HUDEP-2 (cell line): ENCODE results near the gene BST2.
A peak's percentile ranks its signal among the peaks of the same experiment; 100 is the strongest.

Experiments
- DNase-seq, 76 experiments: peaks; one replicate each; lab custom pipeline; 2025; ENCODE audit not compliant: unreplicated experiment in 76 of 76; lab: John Stamatoyannopoulos, UW

BST2 gene

DNA sequence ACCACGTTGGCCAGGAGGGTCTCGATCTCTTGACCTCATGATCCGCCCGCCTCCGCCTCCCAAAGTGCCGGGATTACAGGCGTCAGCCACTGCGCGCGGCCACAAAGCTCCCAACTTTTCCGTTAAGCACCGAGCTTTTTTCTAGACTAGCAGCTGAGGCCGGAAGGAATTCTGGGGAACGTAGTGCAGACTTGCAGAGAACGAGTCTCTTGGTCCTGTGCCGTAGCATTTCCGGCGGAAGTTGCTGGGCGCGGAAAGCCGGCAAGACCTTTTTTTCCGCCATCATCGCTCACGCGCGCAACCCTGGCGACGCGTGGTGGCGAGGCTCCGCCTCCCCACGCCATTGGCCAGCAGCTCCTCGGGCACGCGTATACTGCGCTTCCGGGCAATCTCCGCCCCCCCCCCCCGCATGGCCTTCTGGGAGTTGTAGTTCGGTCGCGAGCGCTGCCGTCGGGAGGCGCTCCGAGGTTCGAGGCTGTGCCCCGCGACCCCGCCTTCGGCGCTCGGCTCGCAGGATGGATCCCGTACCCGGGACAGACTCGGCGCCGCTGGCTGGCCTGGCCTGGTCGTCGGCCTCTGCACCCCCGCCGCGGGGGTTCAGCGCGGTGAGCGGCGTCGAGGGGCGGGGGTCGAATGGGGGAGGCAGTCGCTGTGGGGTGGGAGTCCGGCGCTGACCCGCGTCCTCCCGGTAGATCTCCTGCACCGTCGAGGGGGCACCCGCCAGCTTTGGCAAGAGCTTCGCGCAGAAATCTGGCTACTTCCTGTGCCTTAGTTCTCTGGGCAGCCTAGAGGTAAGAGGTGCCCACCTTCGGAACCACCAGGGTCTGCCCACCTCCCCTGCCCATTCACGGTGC is 14.4 kb upstream of the BST2 start, which contains the start of gene MVB12A:
Gene MVB12A, plus strand, starts transcription at position 427 of the 854 bp plus-strand sequence. Its CDS starts 89 bp downstream, at position 516.
- peak in 75 of 76 experiments; percentile 56 to 100 (median 99) for DNase-seq

DNA sequence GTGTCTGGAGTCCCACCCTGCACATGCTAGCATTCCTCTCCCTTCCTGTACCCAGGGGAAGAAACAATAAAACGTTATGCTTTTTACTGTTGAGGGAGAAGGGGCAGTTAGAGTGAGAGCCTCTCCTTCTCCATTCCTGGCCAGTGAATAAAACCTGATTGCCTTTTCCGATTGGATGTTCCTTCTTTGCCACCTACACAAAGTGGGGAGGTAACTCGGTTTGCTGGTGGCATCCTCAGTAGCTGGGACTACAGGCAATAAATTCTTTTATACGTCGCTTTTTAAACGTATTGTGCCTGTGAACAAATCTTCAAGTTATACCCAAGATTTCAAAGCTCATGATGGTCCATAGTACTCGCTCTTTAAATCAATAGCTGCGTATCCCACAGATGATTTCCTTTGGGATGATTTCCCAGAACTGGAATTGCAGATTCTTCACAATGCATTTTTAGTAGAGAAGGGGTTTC is 13.8 kb upstream of the BST2 start:
- peak in 7 of 76 experiments; percentile 26 to 53 (median 31) for DNase-seq

DNA sequence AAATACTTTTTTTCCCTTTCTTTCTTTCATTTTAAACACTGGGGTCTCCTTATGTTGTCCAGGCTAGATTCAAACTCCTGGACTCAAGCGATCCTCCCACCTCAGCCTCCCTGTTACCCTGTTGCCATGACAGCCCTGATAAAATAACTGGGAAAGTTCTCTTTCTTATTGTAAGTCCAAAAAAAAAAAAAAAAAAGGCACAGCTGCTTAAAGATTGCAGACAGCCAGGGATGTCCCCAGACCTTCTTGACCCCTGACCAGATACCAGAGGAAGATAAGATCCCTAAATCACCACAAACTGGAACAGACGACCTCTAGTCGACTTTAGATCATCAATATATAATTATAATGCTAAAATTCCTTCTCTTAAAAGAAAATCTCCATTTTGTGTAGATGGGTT is 13.3 kb upstream of the BST2 start:
- DNase-seq: no peak

DNA sequence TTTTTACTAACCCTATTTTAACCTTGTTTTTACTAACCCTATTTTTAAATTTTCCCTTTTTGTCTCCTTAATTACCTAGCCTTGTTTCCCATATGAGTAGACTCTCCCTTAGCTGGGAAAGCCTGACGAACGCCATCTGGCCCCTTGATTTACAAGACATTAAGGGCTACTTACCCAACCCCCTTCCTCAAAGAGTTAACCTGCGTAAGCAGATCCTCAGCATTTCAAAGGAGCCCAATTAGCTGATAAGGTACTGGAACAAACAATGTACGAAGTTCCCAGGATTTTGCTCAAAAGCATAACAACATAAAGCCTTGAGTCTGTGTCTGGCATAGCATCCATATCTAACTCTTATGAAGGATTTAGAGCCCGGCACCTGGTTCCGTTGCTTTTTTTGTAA is 9.7 kb upstream of the BST2 start:
- DNase-seq: no peak

DNA sequence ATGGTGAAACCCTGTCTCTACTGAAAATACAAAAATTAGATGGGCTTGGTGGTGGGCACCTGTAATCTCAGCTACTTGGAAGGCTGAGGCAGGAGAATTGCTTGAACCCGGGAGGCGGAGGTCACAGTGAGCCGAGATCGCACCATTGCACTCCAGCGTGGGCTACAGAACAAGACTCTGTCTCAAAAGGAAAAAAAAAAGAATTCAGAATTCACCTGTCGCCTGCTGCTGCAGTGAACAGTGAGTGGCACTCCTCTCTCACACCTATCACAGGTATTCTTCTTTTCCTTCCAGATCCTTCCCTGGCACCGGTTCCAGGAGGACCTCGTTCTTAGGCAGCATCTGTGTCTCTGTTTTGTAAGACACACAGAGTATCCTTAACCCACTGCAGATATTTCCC is 8.7 kb upstream of the BST2 start:
- no peak for DNase-seq

DNA sequence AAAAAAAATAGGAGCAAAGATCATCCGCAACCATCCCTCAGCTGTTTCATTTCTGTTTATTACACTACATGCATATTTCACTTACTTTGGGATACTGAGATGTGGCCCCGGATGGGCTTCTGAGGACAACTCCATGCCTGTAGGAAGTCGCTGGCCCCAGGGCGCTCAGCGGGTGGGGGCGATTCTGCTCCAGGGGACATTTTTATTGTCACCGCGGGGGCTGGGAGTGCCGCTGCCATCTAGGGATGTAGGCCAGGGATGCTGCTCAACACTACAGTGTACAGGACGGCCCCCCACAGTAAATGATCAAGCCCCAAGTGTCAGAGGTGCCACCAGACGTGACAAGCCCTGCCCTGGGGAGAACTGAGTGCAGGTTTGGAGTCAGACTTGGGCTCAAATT is 6.4 kb upstream of the BST2 start:
- DNase-seq: no peak

DNA sequence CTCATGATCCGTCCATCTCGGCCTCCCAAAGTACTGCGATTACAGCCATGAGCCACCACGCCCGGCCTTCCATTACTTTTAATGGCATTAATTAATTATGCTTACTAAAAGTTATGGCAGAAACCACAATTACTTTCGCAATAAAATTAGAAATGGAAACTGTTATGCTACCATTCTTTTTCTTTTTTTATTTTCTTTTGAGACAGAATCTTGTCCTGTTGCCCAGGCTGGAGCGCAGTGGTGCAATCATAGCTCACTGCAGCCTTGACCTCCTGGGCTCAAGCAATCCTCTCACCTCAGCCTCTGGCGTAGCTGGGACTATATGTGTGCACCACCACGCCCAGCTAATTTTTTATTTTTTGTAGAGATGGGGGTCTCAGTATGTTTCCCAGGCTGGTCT is 4.6 kb upstream of the BST2 start:
- no peak for DNase-seq

DNA sequence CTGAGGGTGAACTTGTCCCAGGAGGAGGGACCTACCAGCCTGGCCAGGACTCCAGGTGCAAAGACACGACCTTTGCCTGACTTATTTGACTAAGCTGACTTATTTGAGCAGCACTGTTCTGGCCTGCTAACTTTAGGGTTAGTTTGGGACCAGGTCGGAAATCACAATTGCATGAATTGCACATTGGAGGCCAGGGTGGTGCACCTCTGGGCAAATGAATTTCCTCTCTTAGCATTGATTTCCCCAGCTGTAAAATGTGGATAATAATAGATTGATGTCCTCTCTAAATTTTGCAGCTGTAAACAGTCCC is 1.4 kb upstream of the BST2 start:
- peak in 2 of 76 experiments; percentile 43 to 45 for DNase-seq

DNA sequence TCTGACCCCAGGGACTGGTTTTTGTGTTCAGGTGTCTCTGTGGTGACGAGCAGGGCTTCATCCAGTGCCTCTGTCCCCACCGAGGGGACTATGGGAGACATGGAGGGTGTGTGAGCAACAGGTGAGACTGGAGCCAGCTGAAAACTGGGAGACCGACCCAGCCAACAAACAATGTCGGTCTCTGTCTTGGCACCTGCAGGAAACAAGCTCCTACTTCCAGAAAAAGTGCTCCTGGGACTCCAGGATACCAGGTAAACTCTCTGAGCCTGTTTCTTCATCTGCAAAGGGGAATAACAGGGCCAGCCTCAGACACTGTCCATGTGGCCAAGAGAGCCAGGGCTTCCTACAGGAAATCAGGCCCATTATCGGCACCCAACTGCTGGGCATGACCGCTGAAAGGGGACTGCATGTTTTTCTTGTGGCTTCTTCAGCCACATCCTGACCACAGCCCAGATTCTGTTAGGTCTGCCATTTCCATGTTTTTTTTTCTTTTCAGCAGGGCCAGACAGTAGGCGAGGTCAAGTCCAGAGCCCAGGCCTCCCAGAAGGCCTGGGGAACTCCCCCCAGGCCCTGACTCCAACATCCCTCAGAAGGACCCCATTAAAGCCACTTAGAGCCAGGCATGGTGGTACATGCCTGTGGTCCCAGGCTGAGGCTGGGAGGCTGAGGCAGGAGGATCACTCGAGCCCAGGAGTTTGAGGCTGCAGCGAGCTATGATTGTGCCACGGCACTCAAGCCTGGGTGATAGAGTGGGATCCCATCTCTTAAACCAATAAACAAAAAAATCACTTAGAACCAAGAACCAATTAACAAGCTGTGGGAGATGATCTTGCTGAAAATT is 836 bp upstream of the BST2 start:
- peak in 18 of 76 experiments; percentile 5 to 85 (median 32) for DNase-seq

DNA sequence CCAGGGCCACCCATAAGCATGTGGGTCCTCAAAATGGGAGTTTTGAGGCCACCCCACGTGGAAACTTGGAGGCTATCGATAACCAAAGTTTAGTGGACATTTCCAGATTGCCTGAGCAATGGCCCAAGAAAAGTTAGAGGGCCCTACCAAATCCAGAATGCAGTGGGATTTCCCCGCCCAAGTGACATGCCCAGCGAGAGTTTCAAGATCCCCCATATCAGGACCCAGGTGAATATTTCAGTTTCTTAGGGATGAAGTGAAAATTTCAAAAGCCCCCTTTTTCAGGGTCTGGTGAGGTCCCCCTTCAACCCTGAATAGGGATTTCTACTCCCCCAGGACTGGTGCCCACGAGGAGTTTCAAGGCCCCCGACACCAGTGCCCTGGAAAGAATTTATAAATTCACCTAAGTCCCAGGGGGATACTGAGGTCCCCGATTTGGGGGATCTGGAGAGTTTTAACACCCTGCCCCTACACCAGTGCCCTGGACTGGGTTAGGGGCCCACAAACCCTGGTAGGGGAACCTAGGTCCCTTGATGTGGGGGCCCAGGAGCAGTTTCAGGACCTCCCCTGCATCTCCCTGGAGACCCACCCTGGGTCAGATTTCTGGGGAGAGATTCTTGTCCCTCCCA is 695 bp downstream of the BST2 start:
- DNase-seq: peak in 2 of 76 experiments; percentile 12 to 26

DNA sequence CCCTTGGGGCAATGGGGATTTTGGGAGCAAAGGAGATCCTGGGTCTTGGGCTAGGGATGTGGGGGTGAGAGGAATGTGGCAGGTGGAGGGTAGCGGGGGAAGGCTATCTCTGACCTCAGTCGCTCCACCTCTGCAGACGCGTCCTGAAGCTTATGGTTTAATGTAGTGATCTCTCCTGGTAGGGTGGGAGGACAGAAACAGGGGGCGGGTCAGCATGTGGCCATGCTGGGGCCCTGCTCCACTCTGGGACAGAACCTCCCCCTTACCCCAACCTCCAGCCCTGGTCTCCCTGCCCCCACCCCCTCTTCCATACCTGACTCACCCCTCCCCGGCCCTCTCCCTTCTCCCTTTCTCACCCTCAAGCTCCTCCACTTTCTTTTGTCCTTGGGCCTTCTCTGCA is 1.4 kb downstream of the BST2 start:
- DNase-seq: peak in 12 of 76 experiments; percentile 14 to 35 (median 24)

DNA sequence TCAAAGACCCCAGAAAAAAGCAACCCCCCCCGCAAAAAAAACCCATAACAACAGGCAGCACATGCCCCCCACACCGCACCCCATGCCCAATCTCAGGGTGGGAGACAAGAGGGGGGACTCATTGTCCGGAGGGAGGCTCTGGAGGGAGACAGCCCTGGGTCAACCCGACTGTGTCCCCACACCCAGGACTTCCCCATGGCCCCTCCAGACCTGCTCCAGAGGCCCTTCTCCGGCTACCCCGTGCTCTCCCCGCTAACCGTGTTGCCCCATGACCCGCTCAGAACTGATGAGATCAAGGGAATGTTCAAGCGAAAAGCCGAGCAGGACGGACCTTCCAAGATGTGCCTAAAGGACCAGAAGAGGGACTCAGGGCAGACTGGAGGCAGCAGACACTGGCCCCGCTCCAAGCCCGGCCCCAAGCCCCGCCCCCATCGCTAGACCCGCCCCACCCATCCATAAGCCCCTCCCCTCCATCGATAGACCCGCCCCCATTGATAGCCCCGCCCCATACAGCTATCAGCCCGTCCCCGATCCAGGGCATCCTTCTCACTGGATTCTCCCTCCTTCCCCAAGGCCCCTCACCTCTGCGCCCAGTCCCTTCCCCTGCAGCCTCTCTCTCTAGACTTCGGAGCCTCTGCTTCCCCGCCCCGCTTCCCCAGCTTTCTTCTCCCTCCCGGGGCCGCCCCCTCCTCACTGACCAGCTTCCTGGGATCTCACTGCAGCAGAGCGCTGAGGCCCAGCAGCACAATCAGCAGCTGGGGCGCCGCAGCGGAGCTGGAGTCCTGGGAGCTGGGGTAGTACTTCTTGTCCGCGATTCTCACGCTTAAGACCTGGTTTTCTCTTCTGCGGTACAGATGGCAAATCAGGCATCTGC is 2.2 kb downstream of the BST2 start:
- peak in 52 of 76 experiments; percentile 13 to 91 (median 60) for DNase-seq

DNA sequence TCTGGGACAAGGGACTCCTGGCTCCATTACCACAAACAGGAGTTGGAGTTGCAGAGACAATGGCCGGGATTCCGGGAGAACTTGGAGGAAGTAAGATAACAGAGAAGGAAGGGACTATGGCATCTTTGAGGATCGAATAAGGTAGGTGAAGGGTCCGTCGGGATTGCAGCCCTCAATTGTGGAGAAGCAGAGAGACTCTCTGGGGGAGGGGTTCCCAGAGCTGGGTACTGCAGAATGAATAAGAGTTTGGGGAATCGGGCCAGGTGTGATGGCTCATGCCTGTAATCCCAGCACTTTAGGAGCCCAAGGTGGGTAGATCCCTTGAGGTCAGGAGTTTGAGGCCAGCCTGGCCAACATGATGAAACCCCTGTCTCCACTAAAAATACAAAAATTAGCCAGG is 3.8 kb downstream of the BST2 start:
- no peak for DNase-seq

DNA sequence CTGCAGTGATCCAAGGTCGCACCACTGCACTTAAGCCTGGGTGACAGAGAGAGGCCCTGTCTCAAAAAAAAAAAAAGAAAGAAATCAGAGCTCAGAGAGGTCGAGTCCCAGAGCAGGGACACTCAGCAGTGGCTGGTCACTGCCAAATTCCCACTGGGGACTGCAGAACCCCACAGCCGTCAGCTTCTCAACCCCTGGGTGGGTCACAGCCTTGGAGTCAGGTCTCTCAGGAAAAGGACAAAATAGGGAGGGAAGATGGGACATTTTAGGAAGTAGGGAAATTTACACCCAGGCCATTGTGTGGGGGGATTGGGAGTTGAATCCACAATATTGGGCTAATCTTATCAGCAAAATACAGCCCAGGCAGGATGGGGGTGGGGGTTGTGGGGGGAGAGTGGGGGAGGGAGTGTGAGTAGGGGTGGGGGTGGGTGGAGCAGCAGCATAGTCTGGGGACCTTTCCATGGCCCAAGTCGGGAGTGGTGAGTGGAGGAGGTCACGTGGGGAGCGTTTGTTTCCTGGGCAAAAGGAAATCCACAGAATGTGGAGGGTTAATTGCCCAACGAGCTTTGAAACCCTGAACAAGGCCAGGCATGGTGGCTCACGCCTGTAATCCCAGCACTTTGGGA is 6.4 kb downstream of the BST2 start:
- peak in 22 of 76 experiments; percentile 10 to 51 (median 22) for DNase-seq

DNA sequence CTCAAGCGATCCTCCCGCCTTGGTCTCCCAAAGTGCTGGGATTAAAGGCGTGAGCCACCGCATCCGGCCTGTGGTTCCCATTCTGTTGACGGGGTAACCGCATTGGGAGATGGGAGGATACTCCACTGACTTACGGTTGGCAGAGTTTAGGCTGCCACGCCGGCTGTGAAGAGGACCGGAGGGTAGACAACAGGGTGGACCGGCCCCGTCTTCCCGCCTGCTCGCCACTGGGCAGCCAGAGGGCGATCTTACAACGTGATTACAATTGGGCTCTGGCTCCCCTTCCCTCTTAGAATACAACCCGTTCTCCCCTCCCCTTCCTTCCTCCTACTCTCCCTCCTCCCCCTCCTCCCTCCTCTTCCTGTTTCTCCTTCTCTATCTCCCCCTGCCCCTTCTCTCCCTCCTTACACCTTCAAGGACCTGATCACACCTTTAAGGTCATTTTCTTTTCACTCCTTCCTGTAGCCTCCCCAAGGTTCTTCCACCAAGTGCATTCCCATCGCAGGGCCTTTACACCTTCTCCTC is 10.5 kb downstream of the BST2 start:
- peak in 69 of 76 experiments; percentile 26 to 87 (median 72) for DNase-seq

DNA sequence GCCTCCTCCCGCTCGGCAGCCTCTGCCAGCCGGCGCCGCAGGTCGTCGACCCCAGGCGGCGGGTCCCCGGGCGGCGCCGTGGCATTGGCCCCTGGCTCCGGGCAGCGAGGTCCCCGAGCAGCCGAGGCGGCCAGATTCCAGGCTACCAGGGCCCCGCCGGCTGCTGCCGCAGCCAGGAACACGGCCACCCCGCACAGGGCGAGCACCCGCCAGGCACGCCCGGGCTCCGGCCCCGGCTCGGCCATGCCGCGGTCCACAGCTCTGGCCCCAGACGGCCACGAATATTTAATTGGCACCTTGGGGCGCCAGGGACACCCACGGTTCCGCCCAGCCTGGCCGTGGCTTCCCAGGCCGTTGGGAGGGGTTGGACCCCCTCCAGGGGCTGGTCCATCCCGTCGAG is 11.5 kb downstream of the BST2 start, which contains the start of gene CCDC194:
Gene CCDC194, minus strand, starts transcription at position 283 of the 400 bp plus-strand sequence. Its CDS starts 38 bp downstream, at position 245.
- DNase-seq: no peak

DNA sequence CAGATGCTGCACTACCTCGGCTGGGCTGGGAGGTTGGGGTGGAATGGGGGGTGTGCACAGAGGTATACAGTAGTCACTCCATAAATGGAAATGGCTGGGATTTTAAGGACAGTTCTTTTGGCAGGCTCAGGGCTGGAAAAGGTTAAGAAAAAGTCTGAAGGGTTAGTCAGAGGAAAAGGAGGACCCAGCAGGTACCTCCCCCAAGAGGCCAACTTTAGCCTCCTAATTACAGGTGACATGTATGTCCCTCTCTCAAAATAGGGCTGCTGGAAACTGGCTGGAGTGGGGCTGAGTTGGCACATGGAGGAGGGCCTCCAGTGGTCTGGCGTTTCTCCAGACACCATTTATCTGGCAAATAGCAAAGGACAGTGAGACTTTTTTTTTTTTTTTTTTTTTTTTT is 12.4 kb downstream of the BST2 start:
- DNase-seq: peak in 65 of 76 experiments; percentile 11 to 83 (median 57)

DNA sequence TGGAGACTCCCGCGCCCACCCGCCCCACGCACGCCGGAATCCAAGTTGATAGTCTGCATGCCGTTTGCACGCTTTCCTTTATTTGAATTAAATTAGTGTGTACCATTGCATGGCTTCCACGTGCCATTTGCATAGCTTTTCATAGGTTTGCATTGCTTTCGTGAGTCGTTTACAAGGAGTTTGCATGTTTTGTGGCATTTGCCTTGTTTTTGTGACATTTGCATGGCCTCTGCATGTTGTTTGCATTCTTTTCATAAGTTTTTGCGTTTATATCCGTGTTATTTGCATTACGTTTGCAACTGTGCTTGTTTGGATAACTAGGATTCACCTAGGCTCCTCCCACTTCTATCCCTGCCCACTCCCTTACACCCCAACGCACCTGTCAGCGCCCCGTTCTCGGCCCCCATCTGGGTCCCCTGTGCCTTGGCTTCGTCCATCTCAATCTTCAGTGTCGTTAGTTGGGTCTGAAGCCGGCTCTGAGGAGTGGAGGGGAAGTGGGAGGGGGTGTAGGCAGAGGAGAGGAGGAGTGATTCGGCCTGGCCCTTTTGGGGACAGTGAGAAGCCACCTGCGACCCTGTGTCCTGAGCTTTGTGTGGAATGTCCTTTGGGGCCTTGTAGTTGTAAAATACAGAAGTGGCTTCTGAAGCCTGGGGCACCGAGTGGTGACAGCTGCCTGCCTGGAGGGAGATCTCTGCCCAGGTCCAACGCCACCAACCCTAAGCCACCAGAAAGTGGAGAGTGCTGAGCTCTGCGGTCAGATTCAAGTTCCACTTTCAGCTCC is 13.9 kb downstream of the BST2 start:
- no peak for DNase-seq
